RWPE1 (cell line): ENCODE data around the gene RAB11FIP5.

ENCODE experiments used
- CTCF ChIA-PET: fragments of 350-600 bp; sonication (Branson Sonifier 250); formaldehyde crosslinking; extraction: SDS; loops from one replicate; lab custom pipeline; 2021; lab: Yijun Ruan, JAX
- POLR2A ChIA-PET: fragments of 400-600 bp; formaldehyde crosslinking; extraction: SDS; loops from one replicate; lab custom pipeline; 2020; ENCODE audit warnings: antibody characterized with exemption; ENCODE audit not compliant: low non-redundant PET; lab: Yijun Ruan, JAX
- DNase-seq: peaks from one replicate; pipeline ENCODE4 v3.0.0; 2012; ENCODE audit warnings: low spot score
- H3K27ac ChIP-seq: fragments of 450-650 bp; 2 replicates; pipeline ENCODE4 v1.5.1; 2017
- CTCF ChIP-seq: fragments of 450-650 bp; conservative IDR thresholded peaks from 2 replicates; pipeline ENCODE4 v1.5.1; 2017; ENCODE audit warnings: low read depth, mild to moderate bottlenecking

The RAB11FIP5 gene

GRCh38 chr2:73031725-73032701 lies 80.7 kb downstream of the RAB11FIP5 start:
- CTCF ChIA-PET = interaction anchor here (0.5 kb wide), 1 partner anchor 97 kb away, joined by 3 read pairs; no protein-coding TSS in a partner anchor
- no peak for TF ChIP-seq CTCF

DNA sequence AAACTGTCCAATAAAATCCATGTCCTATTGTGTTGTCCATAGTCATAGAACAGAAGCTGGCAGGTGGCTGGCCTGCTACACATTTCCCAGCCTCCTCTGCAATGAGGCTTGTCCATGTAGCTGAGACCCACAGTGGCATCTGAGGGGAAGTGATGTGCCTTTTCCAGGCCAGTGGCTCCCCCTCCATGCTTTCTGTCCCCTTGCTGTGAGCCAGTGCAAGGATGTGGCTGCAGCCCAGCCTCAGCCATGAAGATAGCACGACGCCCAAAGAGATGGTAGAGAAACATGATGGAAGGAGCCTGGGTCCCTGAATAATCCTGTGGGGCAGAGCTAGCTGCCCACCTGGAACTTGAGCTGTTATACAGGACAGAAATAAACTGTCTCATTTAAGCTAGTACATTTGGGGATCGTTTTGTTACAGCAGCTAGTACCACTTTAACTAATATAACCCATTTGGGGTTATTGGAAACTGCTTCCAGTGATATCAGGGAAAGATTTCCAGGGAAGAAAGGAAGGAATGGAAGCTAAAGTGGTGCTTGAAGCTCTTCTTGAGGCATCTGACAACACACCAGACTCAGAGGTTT lies 81.6 kb downstream of the RAB11FIP5 start:
- CTCF ChIA-PET = interaction anchor here (0.5 kb wide), 1 partner anchor 96 kb away, joined by 3 read pairs; no protein-coding TSS in a partner anchor
- POLR2A ChIA-PET = no interaction called here
- TF ChIP-seq CTCF = no peak
- H3K27ac ChIP-seq = no peak overlapping the region
- DNase-seq = no peak

More at GRCh38 chr2:73031725-73032701, 80.7 kb downstream of the RAB11FIP5 start:
- POLR2A ChIA-PET = no interaction called here
- H3K27ac ChIP-seq = no peak overlapping the region
- no peak for DNase-seq

DNA sequence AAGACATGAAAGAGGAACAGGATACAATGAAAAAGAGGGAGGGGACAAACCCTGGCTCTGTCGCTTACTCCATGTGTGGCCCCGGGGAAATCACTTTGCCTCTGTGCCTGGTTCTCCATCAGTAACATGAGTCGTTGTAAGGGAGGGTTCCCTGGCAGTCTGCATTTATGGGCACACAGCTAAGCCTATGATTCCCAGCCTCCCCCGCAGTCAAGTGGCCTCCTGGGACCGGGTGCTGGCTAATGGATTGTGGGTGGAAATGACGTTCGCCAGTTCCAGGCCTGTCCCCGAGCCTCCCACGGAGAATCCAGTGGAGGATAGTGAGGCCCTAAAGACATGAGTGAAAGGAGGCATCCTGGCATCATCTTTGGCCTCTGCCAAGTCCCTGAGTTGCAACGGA lies 83.9 kb downstream of the RAB11FIP5 start:
- ChIA-PET POLR2A (no interaction called here), CTCF (no interaction called here)
- DNase-seq = no peak
- no peak overlapping the region for H3K27ac ChIP-seq
- no peak for TF ChIP-seq CTCF

DNA sequence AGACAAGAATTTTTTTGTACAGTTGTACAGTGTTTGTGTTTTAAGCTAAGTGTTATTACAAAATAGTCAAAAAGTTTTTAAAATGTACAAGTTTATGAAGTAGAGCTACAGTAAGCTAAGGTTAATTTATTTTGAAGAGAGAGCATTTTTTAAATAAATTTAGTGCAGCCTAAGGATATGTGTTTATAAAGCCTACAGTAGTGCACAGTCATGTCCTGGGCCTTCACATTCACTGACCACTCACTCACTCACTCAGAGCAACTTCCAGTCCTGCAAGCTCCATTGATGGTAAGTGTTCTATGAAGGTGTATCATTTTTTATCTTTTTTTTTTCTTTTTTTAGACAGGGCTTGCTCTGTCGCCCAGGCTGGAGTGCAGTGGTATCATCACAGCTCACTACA lies 85.4 kb downstream of the RAB11FIP5 start:
- no peak for DNase-seq
- TF ChIP-seq CTCF = no peak
- no peak overlapping the region for H3K27ac ChIP-seq
- POLR2A ChIA-PET = no interaction called here
- CTCF ChIA-PET = no interaction called here

- ChIA-PET POLR2A (no interaction called here), CTCF (no interaction called here)
- DNase-seq = no peak
- no peak for TF ChIP-seq CTCF
- H3K27ac ChIP-seq = no peak overlapping the region
Measured at GRCh38 chr2:73023497-73023896, 89.3 kb downstream of the RAB11FIP5 start.
